Caco-2 (cell line): ENCODE data around the gene OPN5. TPM values are rescaled to one million over a fixed set of nuclear protein-coding genes. Genes with fewer than 3 reads are reported as not detected.

Source experiments
- BruUV-seq: library from RNA; stranded (reverse); fragments of 400-500 nt; replicated peaks from 2 replicates; lab custom pipeline; 2021; lab: Mats Ljungman, UMichigan
- CTCF ChIA-PET: fragments of 300-600 bp; sonication (Branson Sonifier 250); formaldehyde crosslinking; loops from one replicate; lab custom pipeline; 2022; ENCODE audit warnings: antibody characterized with exemption; lab: Charles Lee
- POLR2A ChIA-PET: fragments of 300-600 bp; sonication (Branson Sonifier 250); formaldehyde crosslinking; loops from one replicate; lab custom pipeline; 2022; ENCODE audit warnings: antibody characterized with exemption; lab: Charles Lee
- DNase-seq, 2 experiments: peaks; one replicate each; pipeline versions ENCODE4 v3.0.0 to v3.0.0-alpha.2; 2020 to 2022
- H3K27me3 ChIP-seq: replicated peaks from 2 replicates; pipeline ENCODE4 v1.6.0; 2011; ENCODE audit warnings: low read length; ENCODE audit not compliant: control insufficient read depth, insufficient read depth
- H3K36me3 ChIP-seq: 2 replicates; pipeline ENCODE4 v1.5.1; 2011; ENCODE audit warnings: low read length; ENCODE audit not compliant: control insufficient read depth, insufficient read depth
- H3K4me1 ChIP-seq: fragments of 250-450 bp; sonication (Bioruptor Pico); 2 replicates; pipeline ENCODE4 v1.5.1; 2020; ENCODE audit warnings: mild to moderate bottlenecking
- H3K4me3 ChIP-seq: 2 replicates; pipeline ENCODE4 v1.5.1; 2011; ENCODE audit warnings: low read depth, mild to moderate bottlenecking, control low read depth, low read length
- H3K9me3 ChIP-seq: fragments of 250-450 bp; sonication (Bioruptor Pico); 2 replicates; pipeline ENCODE4 v1.5.1; 2020; ENCODE audit warnings: mild to moderate bottlenecking, moderate library complexity
- H3K27ac Mint-ChIP-seq: one replicate; pipeline ENCODE4 v1.8.0; 2022; ENCODE audit warnings: mixed read lengths; ENCODE audit not compliant: unreplicated experiment
- H3K27me3 Mint-ChIP-seq: one replicate; pipeline ENCODE4 v1.8.0; 2022; ENCODE audit warnings: mixed read lengths; ENCODE audit not compliant: insufficient read depth, unreplicated experiment
- H3K36me3 Mint-ChIP-seq: one replicate; pipeline ENCODE4 v1.8.0; 2022; ENCODE audit warnings: mild to moderate bottlenecking, mixed read lengths; ENCODE audit not compliant: insufficient read depth, unreplicated experiment
- H3K4me1 Mint-ChIP-seq: one replicate; pipeline ENCODE4 v1.8.0; 2022; ENCODE audit warnings: low read depth, mixed read lengths; ENCODE audit not compliant: unreplicated experiment
- H3K4me3 Mint-ChIP-seq: one replicate; pipeline ENCODE4 v1.8.0; 2022; ENCODE audit warnings: mild to moderate bottlenecking, moderate library complexity, mixed read lengths; ENCODE audit not compliant: unreplicated experiment
- H3K9me3 Mint-ChIP-seq: one replicate; pipeline ENCODE4 v1.8.0; 2022; ENCODE audit warnings: mixed read lengths; ENCODE audit not compliant: unreplicated experiment
- intact Hi-C: fragments of 100-400 bp; cut with micrococcal nuclease; formaldehyde crosslinking; loops from one replicate; pipeline ENCODE4 v1.10.0; 2022; ENCODE audit not compliant: unreplicated experiment
- total RNA-seq: library from RNA; stranded (reverse); gene quantifications from 2 replicates; pipeline ENCODE4 v1.2.3, GENCODE V29; 2022
- TF ChIP-seq, protein P1 (sequence below), 2 experiments: fragments of 200-600 bp in 1 of 2; IDR thresholded peaks; 1 replicate in 1 of 2; 2 replicates in 1 of 2; pipeline versions ENCODE4 v1.5.1 to v1.8.0; 2011 to 2022; ENCODE audit warnings: antibody characterized with exemption in 1 of 2, control low read depth in 1 of 2, inconsistent platforms in 1 of 2, low read depth in 1 of 2, low read length in 1 of 2, mild to moderate bottlenecking in 1 of 2, moderate library complexity in 1 of 2; ENCODE audit not compliant: insufficient read depth in 1 of 2, severe bottlenecking in 1 of 2, unreplicated experiment in 1 of 2

OPN5 gene
- total RNA-seq, 1 experiment from 2014 or later: not detected

DNA sequence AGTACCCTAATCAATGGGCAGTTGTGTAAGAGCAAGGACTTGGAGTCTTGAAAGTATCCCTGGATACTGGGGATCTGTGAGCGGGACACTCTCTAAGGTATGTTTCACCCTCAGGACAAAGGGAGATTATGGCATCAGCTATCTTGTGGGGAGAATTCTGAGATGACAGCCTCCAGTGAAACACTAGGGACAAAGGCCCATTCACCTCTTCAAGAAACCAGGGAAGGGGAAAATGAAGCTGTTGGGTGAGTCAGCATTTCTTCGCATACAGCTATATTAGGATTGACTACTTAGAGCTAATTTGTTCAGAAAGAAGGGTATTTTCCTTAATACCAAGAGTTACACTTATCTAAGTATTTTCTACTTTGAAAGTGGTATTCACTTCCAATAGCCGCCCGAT is 35.9 kb downstream of the OPN5 start:
- no peak for DNase-seq
- Mint-ChIP-seq H3K9me3 (no peaks in the 10 kb centered on the region), H3K4me3 (no peak overlapping the region), H3K4me1 (no peaks in the 10 kb centered on the region), H3K27me3 (peaks cover 17% of the 10 kb centered on the region), H3K36me3 (no peaks in the 10 kb centered on the region), H3K27ac (no peak overlapping the region)
- no TSS peak for BruUV-seq
- ChIA-PET CTCF (interaction anchor here (0.9 kb wide), 1 partner anchor 30 kb away, joined by 3 read pairs; no protein-coding TSS in a partner anchor), POLR2A (no interaction called here)
- TF ChIP-seq, protein P1, sequence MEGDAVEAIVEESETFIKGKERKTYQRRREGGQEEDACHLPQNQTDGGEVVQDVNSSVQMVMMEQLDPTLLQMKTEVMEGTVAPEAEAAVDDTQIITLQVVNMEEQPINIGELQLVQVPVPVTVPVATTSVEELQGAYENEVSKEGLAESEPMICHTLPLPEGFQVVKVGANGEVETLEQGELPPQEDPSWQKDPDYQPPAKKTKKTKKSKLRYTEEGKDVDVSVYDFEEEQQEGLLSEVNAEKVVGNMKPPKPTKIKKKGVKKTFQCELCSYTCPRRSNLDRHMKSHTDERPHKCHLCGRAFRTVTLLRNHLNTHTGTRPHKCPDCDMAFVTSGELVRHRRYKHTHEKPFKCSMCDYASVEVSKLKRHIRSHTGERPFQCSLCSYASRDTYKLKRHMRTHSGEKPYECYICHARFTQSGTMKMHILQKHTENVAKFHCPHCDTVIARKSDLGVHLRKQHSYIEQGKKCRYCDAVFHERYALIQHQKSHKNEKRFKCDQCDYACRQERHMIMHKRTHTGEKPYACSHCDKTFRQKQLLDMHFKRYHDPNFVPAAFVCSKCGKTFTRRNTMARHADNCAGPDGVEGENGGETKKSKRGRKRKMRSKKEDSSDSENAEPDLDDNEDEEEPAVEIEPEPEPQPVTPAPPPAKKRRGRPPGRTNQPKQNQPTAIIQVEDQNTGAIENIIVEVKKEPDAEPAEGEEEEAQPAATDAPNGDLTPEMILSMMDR (IDR thresholded peaks at IDR 0.05; ENCODE audit: insufficient read depth in 1 of 2, low read depth in 1 of 2, low read length in 1 of 2, severe bottlenecking in 1 of 2, unreplicated experiment in 1 of 2): no peak
- Histone ChIP-seq H3K4me1 (no peaks in the 10 kb centered on the region), H3K9me3 (no peaks in the 10 kb centered on the region), H3K36me3 (no peaks in the 10 kb centered on the region), H3K4me3 (no peak overlapping the region), H3K27me3 (no peaks in the 10 kb centered on the region; the same call in 1 of the 2 replicates)
- intact Hi-C loops: no loop called here

DNA sequence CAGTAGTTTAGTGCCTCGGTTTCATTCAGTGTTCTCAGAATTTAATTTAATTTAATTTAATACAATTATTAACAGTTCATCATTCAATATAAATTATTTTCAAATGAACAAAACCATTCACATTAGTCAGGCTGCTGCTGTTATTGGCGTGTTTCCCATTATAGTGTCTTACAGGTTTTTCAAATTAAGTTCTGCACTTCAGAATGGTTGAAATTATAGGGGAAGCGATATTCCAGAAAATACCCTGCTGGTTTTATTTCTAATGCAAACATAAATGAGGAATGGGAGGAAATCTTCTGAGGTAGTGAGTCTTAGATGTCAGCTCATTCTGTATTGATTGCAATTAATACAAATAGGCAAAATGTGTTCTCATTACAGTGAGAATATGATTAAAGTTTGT is 37.6 kb downstream of the OPN5 start:
- Mint-ChIP-seq H3K4me3 (no peak overlapping the region), H3K4me1 (no peaks in the 10 kb centered on the region), H3K36me3 (no peaks in the 10 kb centered on the region), H3K9me3 (no peaks in the 10 kb centered on the region), H3K27me3 (peaks cover 8% of the 10 kb centered on the region), H3K27ac (no peak overlapping the region)
- ChIA-PET POLR2A (no interaction called here), CTCF (no interaction called here)
- no peaks in the 10 kb centered on the region for H3K36me3 ChIP-seq
- no peaks in the 10 kb centered on the region for H3K9me3 ChIP-seq
- H3K4me3 ChIP-seq: no peak overlapping the region
- no peaks in the 10 kb centered on the region; the same call in 1 of the 2 replicates for H3K27me3 ChIP-seq
- no peaks in the 10 kb centered on the region for H3K4me1 ChIP-seq
- intact Hi-C loops: no loop called here
- DNase-seq: no peak
- TF ChIP-seq, protein P1 (IDR thresholded peaks at IDR 0.05; ENCODE audit: insufficient read depth in 1 of 2, low read depth in 1 of 2, low read length in 1 of 2, severe bottlenecking in 1 of 2, unreplicated experiment in 1 of 2): no peak
- no TSS peak for BruUV-seq

DNA sequence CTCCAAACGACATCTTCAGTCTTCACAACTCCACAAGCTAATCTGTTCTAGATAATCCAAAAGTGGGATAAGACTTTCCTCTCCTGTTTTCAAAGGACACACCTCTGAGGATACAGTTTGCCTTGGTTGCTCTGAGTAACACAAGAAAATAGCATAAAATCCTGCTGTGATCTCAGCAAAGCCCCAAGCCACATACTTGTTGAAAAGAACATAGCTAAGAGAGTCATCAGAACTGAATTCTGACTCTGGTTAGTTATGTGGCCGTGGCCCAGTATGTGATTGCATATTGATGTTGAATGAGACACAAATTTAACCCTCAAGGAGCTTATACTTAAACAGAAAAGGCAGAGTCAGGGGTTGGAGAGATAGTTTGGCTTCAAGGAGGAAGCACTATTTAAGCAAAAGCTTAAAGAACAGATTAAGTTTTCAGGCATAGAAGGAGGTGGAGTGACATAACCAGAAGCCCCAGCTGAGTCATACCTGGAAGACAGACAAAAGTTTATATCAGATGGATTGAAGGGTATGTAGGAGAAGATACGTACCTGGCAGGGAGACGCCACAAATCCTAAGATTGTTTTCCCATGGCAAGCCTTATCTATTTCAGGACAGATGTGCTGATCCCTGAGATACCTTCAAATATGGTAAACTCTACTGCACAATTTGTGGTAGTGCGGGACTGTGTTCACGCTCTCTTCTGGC is 41.2 kb downstream of the OPN5 start:
- Mint-ChIP-seq H3K4me1 (no peaks in the 10 kb centered on the region), H3K27me3 (peaks cover 10% of the 10 kb centered on the region), H3K9me3 (no peaks in the 10 kb centered on the region), H3K27ac (no peak overlapping the region), H3K4me3 (no peak overlapping the region), H3K36me3 (no peaks in the 10 kb centered on the region)
- ChIA-PET POLR2A (no interaction called here), CTCF (no interaction called here)
- Histone ChIP-seq H3K36me3 (no peaks in the 10 kb centered on the region), H3K27me3 (no peaks in the 10 kb centered on the region; the same call in 1 of the 2 replicates), H3K9me3 (no peaks in the 10 kb centered on the region), H3K4me1 (no peaks in the 10 kb centered on the region), H3K4me3 (no peak overlapping the region)
- no peak for DNase-seq
- TF ChIP-seq, protein P1 (IDR thresholded peaks at IDR 0.05; ENCODE audit: insufficient read depth in 1 of 2, low read depth in 1 of 2, low read length in 1 of 2, severe bottlenecking in 1 of 2, unreplicated experiment in 1 of 2): no peak
- intact Hi-C loops: no loop called here
- no TSS peak for BruUV-seq
